ENCODE measurements around the gene NKIRAS2.

DNA sequence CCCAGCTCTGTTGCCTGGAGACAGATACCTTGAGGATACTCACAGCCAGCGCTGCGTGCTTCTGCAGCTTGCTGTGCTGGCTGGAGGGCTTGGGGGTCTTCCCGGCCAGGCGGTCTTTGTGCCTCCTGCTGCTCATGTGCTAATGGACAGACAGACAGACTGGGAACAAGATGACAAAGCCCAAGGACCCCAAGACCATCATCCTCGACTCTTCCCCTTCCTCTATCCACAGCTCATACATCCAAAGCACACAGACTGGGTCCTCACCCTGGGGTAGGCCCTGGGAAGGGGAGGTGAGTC lies 7.7 kb downstream of the NKIRAS2 start:
- TF ChIP-seq POLR2A (IDR thresholded peaks at IDR 0.05; ENCODE audit: low read depth, low read length) (no peak), POLR2AphosphoS5 (IDR thresholded peaks at IDR 0.05; ENCODE audit: low read depth, low read length) (no peak)

All from GM12892 (cell line).